Posterior vena cava (tissue), 2 donors: ENCODE results near the gene PLAAT4. TPM values are rescaled to one million over a fixed set of nuclear protein-coding genes. Genes with fewer than 3 reads are reported as not detected.

Experiments used
- DNase-seq: peaks from one replicate; pipeline ENCODE4 v3.0.0-alpha.2; 2020; ENCODE audit warnings: low spot score
- intact Hi-C, 2 donors: fragments of 100-400 bp; cut with DNase I; formaldehyde crosslinking; loops; one replicate each; pipeline versions ENCODE4 v1.14.1 to v1.14.2; 2022 to 2023
- long read RNA-seq, 2 donors: library from polyadenylated mRNA; unstranded; transcript quantifications; one replicate each; pipeline ENCODE4 v2.0.0, GENCODE V29; 2020 to 2021
- total RNA-seq, 2 donors: library from RNA; stranded (reverse); fragmentation: NEBNext Ultra II Directional; extraction: Animal tissue kit (Norgen Biotek cat#: 25700); gene quantifications; one replicate each; pipeline ENCODE4 v1.2.1, GENCODE V29; 2021
- donor health status: DM: yes; HTN: yes; CAD: no.
- donor health status: DM: yes; HTN: yes; CAD: no.

Gene PLAAT4
- total RNA-seq: 10 to 100 TPM; 11.5 to 19.3 TPM
- long read RNA-seq, donor 1, partial matches to known transcripts: 0 of 4 reads
- long read RNA-seq, donor 1, other reads (novel, unspliced or antisense): 0 of 4 reads
- long read RNA-seq, donor 2, partial matches to known transcripts: 0 of 4 reads
- long read RNA-seq, donor 2, other reads (novel, unspliced or antisense): 0 of 4 reads

GRCh38 chr11:63536669-63537292, at the start of gene PLAAT4:
Gene PLAAT4 (plus strand): TSS chr11:63536808. CDS start chr11:63536869, 61 bp downstream.
- intact Hi-C loops: no loop called here
- no peak for DNase-seq

GRCh38 chr11:63488789-63489188, 47.8 kb upstream of the PLAAT4 start:
- DNase-seq: no peak
- intact Hi-C loops: no loop called here

- intact Hi-C loops: loop anchor here in 1 of 2 donors (5.0 kb wide), 1 partner anchor 142 kb away; no protein-coding TSS in a partner anchor
- DNase-seq: no peak
Observed at GRCh38 chr11:63489879-63490278, 46.7 kb upstream of the PLAAT4 start.

GRCh38 chr11:63490551-63491239, 45.9 kb upstream of the PLAAT4 start, which contains the start of gene PLAAT5:
Gene PLAAT5 (minus strand): TSS chr11:63491167. CDS start chr11:63491034, 133 bp downstream.
- intact Hi-C loops: loop anchor here in 1 of 2 donors (5.0 kb wide), 1 partner anchor 142 kb away; no protein-coding TSS in a partner anchor
- DNase-seq: peak; percentile 86

- DNase-seq: no peak
- intact Hi-C loops: loop anchor here in 1 of 2 donors (5.0 kb wide), 1 partner anchor 141 kb away; no protein-coding TSS in a partner anchor
Observed at GRCh38 chr11:63491240-63491587, 45.4 kb upstream of the PLAAT4 start.

- DNase-seq: no peak
- intact Hi-C loops: loop anchor here in 1 of 2 donors (5.0 kb wide), 1 partner anchor 140 kb away; no protein-coding TSS in a partner anchor
Observed at GRCh38 chr11:63491636-63492372, 44.8 kb upstream of the PLAAT4 start.

- intact Hi-C loops: loop anchor here in 1 of 2 donors (5.0 kb wide), 1 partner anchor 140 kb away; no protein-coding TSS in a partner anchor
Observed at GRCh38 chr11:63492441-63492840, 44.2 kb upstream of the PLAAT4 start.

GRCh38 chr11:63493127-63493526, 43.5 kb upstream of the PLAAT4 start:
- intact Hi-C loops: loop anchor here in 1 of 2 donors (5.0 kb wide), 1 partner anchor 139 kb away; no protein-coding TSS in a partner anchor

More at GRCh38 chr11:63492441-63492840, 44.2 kb upstream of the PLAAT4 start:
- DNase-seq: no peak

GRCh38 chr11:63494975-63495374, 41.6 kb upstream of the PLAAT4 start:
- no peak for DNase-seq
- intact Hi-C loops: loop anchor here in 1 of 2 donors (5.0 kb wide), 1 partner anchor 137 kb away; no protein-coding TSS in a partner anchor

More at GRCh38 chr11:63493127-63493526, 43.5 kb upstream of the PLAAT4 start:
- no peak for DNase-seq

- no peak for DNase-seq
- intact Hi-C loops: no loop called here
Observed at GRCh38 chr11:63499874-63500273, 36.7 kb upstream of the PLAAT4 start.

- intact Hi-C loops: no loop called here
- DNase-seq: no peak
Observed at GRCh38 chr11:63501236-63501635, 35.4 kb upstream of the PLAAT4 start.

GRCh38 chr11:63502252-63502820, 34.3 kb upstream of the PLAAT4 start:
- intact Hi-C loops: no loop called here

GRCh38 chr11:63503492-63503891, 33.1 kb upstream of the PLAAT4 start:
- intact Hi-C loops: no loop called here
- DNase-seq: no peak

More at GRCh38 chr11:63502252-63502820, 34.3 kb upstream of the PLAAT4 start:
- no peak for DNase-seq

GRCh38 chr11:63504054-63504453, 32.6 kb upstream of the PLAAT4 start:
- intact Hi-C loops: no loop called here
- DNase-seq: no peak

- intact Hi-C loops: no loop called here
- no peak for DNase-seq
Observed at GRCh38 chr11:63504933-63505586, 31.5 kb upstream of the PLAAT4 start.

GRCh38 chr11:63505857-63506528, 30.6 kb upstream of the PLAAT4 start, which contains the start of gene LGALS12:
Gene LGALS12 (plus strand): TSS chr11:63506084. CDS start chr11:63506459, 375 bp downstream.
- intact Hi-C loops: no loop called here
- DNase-seq: no peak

GRCh38 chr11:63506876-63507275, 29.7 kb upstream of the PLAAT4 start:
- intact Hi-C loops: no loop called here
- DNase-seq: no peak

GRCh38 chr11:63507511-63507910, 29.1 kb upstream of the PLAAT4 start:
- intact Hi-C loops: no loop called here

More at GRCh38 chr11:63507511-63507910, 29.1 kb upstream of the PLAAT4 start:
- DNase-seq: no peak
